Gastroesophageal sphincter (tissue), 3 donors: ENCODE measurements around the gene MTFP1.

Experiments
- CTCF ChIP-seq, 4 experiments: fragments of 200-600 bp in 2 of 4; fragments of 450-650 bp in 2 of 4; sonication (generic) in 1 of 4; IDR thresholded peaks; one replicate each; pipeline ENCODE4 v1.5.1; 2017 to 2019; ENCODE audit warnings: antibody characterized with exemption in 4 of 4, mild to moderate bottlenecking in 2 of 4, moderate library complexity in 2 of 4
- POLR2A ChIP-seq, 2 donors: fragments of 450-650 bp; IDR thresholded peaks; one replicate each; pipeline ENCODE4 v1.6.1; 2017; ENCODE audit warnings: antibody characterized with exemption in 2 of 2, mild to moderate bottlenecking in 2 of 2, moderate library complexity in 1 of 2
- POLR2AphosphoS5 ChIP-seq: sonication (generic); formaldehyde crosslinking; IDR thresholded peaks from one replicate; pipeline ENCODE4 v1.6.1; 2017; ENCODE audit warnings: antibody characterized with exemption

- TF ChIP-seq CTCF (IDR thresholded peaks at IDR 0.05) (no peak), POLR2AphosphoS5 (no peak), POLR2A (IDR thresholded peaks at IDR 0.05) (no peak)
Measured at GRCh38 chr22:30397656-30398635, 27.6 kb upstream of the MTFP1 start.
